IPS-NIHi11 (cell line): ENCODE data around the gene SLC38A1.

Experiments used
- DNase-seq: peaks from one replicate; pipeline ENCODE4 v3.0.0; 2012; ENCODE audit warnings: mixed read lengths, low spot score

SLC38A1 gene

GRCh38 chr12:46133751-46134150 is 135.1 kb downstream of the SLC38A1 start:
- DNase-seq: no peak
